SU-DHL-6 (cell line): ENCODE measurements around the gene ADIPOR2.
A peak's percentile ranks its signal among the peaks of the same experiment; 100 is the strongest.
"Not testable (repeated sequence)": the region's sequence is repeated elsewhere in the genome, so short reads cannot be mapped to it uniquely, and the experiment has no call there.

ENCODE experiments used
- H2AFZ ChIP-seq: fragments of 200-600 bp; sonication (generic); 2 replicates; pipeline ENCODE4 v1.6.1; 2014; ENCODE audit warnings: low read depth, mild to moderate bottlenecking, moderate library complexity, mixed read lengths, antibody characterized with exemption, low read length; ENCODE audit not compliant: severe bottlenecking
- H3F3A ChIP-seq: fragments of 200-600 bp; shearing (Covaris generic); 2 replicates; pipeline ENCODE4 v1.6.0; 2016; ENCODE audit warnings: antibody characterized with exemption, mild to moderate bottlenecking; ENCODE audit not compliant: insufficient read depth
- H3K27ac ChIP-seq: fragments of 200-600 bp; sonication (generic); 2 replicates; pipeline ENCODE4 v1.5.1; 2016; ENCODE audit warnings: low read depth, mild to moderate bottlenecking, low read length, moderate library complexity, mixed read lengths
- H3K27me3 ChIP-seq: fragments of 200-600 bp; sonication (generic), shearing (Covaris generic); 2 replicates; pipeline ENCODE4 v1.6.0; 2014; ENCODE audit warnings: mild to moderate bottlenecking, low read length
- H3K36me3 ChIP-seq: fragments of 200-600 bp; sonication (generic); 2 replicates; pipeline ENCODE4 v1.6.1; 2014; ENCODE audit warnings: mild to moderate bottlenecking, low read length, mixed read lengths
- H3K4me2 ChIP-seq: fragments of 300-600, 200-600 bp; shearing (Covaris generic), sonication (generic); 2 replicates; pipeline ENCODE4 v1.6.0; 2014; ENCODE audit warnings: low read length, low read depth, mild to moderate bottlenecking; ENCODE audit not compliant: poor library complexity, severe bottlenecking
- H3K4me3 ChIP-seq: fragments of 200-600 bp; sonication (generic); 2 replicates; pipeline ENCODE4 v1.5.1; 2014; ENCODE audit warnings: antibody characterized with exemption, low read length, mild to moderate bottlenecking, mixed read lengths; ENCODE audit not compliant: insufficient read depth, poor library complexity, severe bottlenecking
- H3K79me2 ChIP-seq: fragments of 200-600 bp; sonication (generic); 2 replicates; pipeline ENCODE4 v1.6.1; 2014; ENCODE audit warnings: mild to moderate bottlenecking, low read length, moderate library complexity; ENCODE audit not compliant: insufficient read depth
- H3K9ac ChIP-seq: fragments of 200-600 bp; sonication (generic); 2 replicates; pipeline ENCODE4 v1.7.0; 2014; ENCODE audit warnings: mild to moderate bottlenecking, low read length
- H3K9me2 ChIP-seq: fragments of 200-600 bp; sonication (generic); replicated peaks from 2 replicates; pipeline ENCODE4 v1.6.1; 2014; ENCODE audit warnings: low read length; ENCODE audit not compliant: insufficient read depth
- H3K9me3 ChIP-seq: fragments of 200-600 bp; sonication (generic); 2 replicates; pipeline ENCODE4 v1.6.1; 2014; ENCODE audit warnings: low read length, mixed read lengths; ENCODE audit not compliant: insufficient read depth
- H4K20me1 ChIP-seq: fragments of 200-600 bp; sonication (generic); 2 replicates; pipeline ENCODE4 v1.6.1; 2014; ENCODE audit warnings: low read depth, mild to moderate bottlenecking, antibody characterized with exemption, low read length, moderate library complexity, mixed read lengths
- EZH2phosphoT487 ChIP-seq: fragments of 200-600 bp; sonication (generic), shearing (Covaris generic); conservative IDR thresholded peaks from 2 replicates; pipeline ENCODE4 v1.6.1; 2018; ENCODE audit warnings: mild to moderate bottlenecking, antibody characterized with exemption, low read length, moderate library complexity, mixed read lengths
- TF ChIP-seq, protein P1 (sequence below): fragments of 200-600 bp; sonication (generic); IDR thresholded peaks from one replicate; pipeline ENCODE4 v1.5.1; 2017; ENCODE audit warnings: antibody characterized with exemption, mild to moderate bottlenecking, low read length, moderate library complexity; ENCODE audit not compliant: insufficient read depth, poor library complexity, severe bottlenecking

The ADIPOR2 gene

DNA sequence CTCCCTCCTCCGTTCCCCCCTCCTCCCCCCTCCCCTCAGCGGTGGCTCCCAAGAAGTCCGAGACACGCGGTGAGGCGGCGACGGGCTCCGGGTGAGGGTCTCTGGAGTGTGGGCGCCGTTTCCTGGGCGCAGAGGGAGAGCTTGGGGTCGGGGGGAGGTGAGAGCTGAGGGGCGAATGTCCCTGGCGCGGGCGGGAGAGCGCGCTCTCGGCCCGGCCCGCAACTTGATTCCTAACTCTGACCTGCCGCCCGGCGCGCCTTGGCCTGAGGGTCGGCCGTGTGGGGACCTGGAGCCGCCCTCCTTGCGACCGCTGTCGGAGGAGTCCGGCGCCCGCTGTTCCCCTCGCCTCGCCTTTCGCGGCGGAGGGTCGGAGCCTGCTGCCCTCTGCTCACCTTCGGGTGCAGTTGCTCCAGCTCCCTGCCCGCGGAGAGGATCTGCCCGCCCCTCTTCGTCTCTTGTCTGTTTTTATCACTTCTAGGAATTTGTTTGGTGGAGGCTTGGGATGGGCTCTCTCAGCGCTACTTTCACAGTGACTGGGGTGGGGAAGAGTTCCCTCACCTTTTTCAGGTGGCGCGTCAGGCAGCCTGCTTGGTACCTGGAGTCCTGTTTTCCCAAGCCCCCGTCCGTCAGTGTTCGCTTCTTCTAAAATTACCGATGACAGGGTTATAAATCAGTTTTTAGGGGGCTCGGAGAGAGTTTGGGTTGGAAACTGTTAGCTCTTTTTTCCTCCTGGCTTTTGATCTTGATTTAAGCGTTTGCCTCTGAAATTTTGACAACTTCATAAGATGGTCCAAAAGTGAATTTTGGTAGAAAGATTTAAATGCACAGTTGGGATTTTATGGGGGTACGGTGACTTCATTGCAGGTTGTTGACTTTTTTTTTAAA, 495 bp downstream of the ADIPOR2 start:
- Histone ChIP-seq H3F3A (peaks cover 9% of the 10 kb centered on the region; the same call in 1 of the 2 replicates), H3K9ac (peak overlapping the region; percentile 81), H3K9me2 (no peaks in the 10 kb centered on the region), H3K79me2 (peaks cover 54% of the 10 kb centered on the region), H4K20me1 (peaks cover 16% of the 10 kb centered on the region), H3K9me3 (no peaks in the 10 kb centered on the region), H3K27ac (peak overlapping the region; percentile 67), H2AFZ (no peak overlapping the region), H3K4me2 (peak overlapping the region; percentile 78), H3K36me3 (peaks cover 4% of the 10 kb centered on the region; the same call in 1 of the 2 replicates), H3K4me3 (peak overlapping the region; percentile 83), H3K27me3 (no peaks in the 10 kb centered on the region)
- TF ChIP-seq EZH2phosphoT487 = no peak
- TF ChIP-seq, protein P1, sequence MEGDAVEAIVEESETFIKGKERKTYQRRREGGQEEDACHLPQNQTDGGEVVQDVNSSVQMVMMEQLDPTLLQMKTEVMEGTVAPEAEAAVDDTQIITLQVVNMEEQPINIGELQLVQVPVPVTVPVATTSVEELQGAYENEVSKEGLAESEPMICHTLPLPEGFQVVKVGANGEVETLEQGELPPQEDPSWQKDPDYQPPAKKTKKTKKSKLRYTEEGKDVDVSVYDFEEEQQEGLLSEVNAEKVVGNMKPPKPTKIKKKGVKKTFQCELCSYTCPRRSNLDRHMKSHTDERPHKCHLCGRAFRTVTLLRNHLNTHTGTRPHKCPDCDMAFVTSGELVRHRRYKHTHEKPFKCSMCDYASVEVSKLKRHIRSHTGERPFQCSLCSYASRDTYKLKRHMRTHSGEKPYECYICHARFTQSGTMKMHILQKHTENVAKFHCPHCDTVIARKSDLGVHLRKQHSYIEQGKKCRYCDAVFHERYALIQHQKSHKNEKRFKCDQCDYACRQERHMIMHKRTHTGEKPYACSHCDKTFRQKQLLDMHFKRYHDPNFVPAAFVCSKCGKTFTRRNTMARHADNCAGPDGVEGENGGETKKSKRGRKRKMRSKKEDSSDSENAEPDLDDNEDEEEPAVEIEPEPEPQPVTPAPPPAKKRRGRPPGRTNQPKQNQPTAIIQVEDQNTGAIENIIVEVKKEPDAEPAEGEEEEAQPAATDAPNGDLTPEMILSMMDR = no peak

DNA sequence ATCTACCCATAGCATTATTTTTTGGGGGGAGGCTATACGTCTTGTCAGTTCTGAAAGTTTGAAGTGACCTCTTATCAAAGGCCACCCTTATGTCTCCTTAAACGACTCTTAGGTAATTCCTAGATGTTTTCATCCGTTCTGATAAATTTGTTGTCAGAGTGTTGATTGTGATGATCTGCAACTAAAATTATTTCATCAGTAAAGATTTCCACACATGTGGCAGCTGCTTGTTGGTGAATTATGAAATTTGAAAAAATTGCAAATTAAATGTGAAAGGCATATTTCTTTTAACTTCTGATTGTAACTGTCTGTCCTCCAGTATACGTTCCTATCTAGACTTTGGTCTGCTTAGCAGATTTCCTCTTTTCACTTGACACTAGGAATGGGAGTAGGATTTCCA, 1.4 kb downstream of the ADIPOR2 start:
- TF ChIP-seq, protein P1 = no peak
- no peak for TF ChIP-seq EZH2phosphoT487
- Histone ChIP-seq H3K36me3 (peaks cover 4% of the 10 kb centered on the region; the same call in 1 of the 2 replicates), H3K9me3 (no peaks in the 10 kb centered on the region), H3K4me3 (peak overlapping the region; percentile 83), H3K27ac (peak overlapping the region; percentile 67; the same call in 1 of the 2 replicates), H3K9me2 (no peaks in the 10 kb centered on the region), H4K20me1 (peaks cover 24% of the 10 kb centered on the region), H2AFZ (no peak overlapping the region), H3F3A (peaks cover 9% of the 10 kb centered on the region; the same call in 1 of the 2 replicates), H3K4me2 (peak overlapping the region; percentile 78), H3K27me3 (no peaks in the 10 kb centered on the region), H3K79me2 (peaks cover 62% of the 10 kb centered on the region), H3K9ac (peak overlapping the region; percentile 81)

DNA sequence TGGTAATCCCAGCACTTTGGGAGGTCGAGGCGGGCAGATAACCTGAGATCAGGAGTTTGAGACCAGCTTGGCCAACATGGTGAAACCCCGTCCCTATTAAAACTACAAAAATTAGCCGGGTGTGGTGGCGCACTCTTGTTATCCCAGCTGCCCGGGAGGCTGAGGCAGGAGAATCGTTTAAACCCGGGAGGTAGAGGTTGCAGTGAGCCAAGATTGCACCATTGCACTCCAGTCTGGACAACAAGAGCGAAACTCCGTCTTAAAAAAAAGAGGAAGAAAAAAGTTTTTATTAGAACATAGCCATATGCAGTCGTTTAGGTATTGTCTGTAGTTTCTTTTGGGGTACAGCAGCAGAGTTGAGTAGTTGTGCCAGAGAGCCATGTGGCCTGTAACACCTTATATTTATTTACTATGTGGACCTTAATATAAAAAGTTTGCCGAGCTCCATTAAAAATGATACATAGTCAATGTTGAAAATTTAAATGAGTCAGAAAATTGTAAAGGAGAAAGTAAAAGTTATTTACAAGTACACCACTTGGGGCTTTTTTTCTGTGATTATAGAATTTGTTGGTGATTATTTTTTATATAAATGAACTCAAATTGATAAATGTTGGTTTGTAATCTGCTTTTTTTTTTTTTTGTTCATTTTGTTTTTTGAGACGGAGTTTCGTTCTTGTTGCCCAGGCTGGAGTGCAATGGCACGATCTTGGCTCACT, 2.2 kb downstream of the ADIPOR2 start:
- peak overlapping the region; percentile 81 for H3K9ac ChIP-seq
- H3K4me3 ChIP-seq = peak overlapping the region; percentile 83
- peaks cover 31% of the 10 kb centered on the region for H4K20me1 ChIP-seq
- H3K9me2 ChIP-seq = no peaks in the 10 kb centered on the region
- H2AFZ ChIP-seq = no peak overlapping the region
- peaks cover 4% of the 10 kb centered on the region; the same call in 1 of the 2 replicates for H3K36me3 ChIP-seq
- peak overlapping the region; percentile 36; the same call in 1 of the 2 replicates for H3K27ac ChIP-seq
- H3K9me3 ChIP-seq = no peaks in the 10 kb centered on the region
- no peak for TF ChIP-seq EZH2phosphoT487
- H3K27me3 ChIP-seq = no peaks in the 10 kb centered on the region
- H3K79me2 ChIP-seq = peaks cover 71% of the 10 kb centered on the region
- H3F3A ChIP-seq = peaks cover 9% of the 10 kb centered on the region; the same call in 1 of the 2 replicates
- peak overlapping the region; percentile 78 for H3K4me2 ChIP-seq

DNA sequence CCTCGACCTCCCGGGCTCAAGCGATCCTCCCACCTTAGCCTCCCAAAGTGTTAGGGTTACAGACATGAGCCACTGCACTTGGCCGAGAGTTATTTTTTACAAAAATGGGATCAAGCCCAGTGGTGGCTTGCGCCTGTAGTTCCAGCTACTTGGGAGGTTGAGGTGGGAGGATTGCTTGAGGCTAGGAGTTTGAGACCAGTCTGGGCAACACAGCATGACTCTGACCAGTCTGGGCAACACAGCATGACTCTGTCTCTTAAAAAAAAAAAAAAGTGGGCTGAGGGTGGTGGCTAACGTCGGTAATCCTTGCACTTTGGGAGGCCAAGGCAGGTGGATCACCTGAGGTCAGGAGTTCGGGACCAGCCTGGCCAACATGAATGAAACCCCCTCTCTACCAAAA, 4.2 kb downstream of the ADIPOR2 start:
- not testable (repeated sequence) for H3K4me3 ChIP-seq, H2AFZ ChIP-seq, H3K27me3 ChIP-seq, H3K9me3 ChIP-seq, H3K9me2 ChIP-seq, H3K4me2 ChIP-seq, H3K9ac ChIP-seq, H3K36me3 ChIP-seq, H3F3A ChIP-seq, H3K27ac ChIP-seq
- Histone ChIP-seq H3K79me2 (peaks cover 91% of the 10 kb centered on the region), H4K20me1 (peaks cover 51% of the 10 kb centered on the region)
